HUES64 (cell line): ENCODE results near the gene UCHL1.
A peak's percentile ranks its signal among the peaks of the same experiment; 100 is the strongest.

Experiments
- H3K27ac ChIP-seq: 2 replicates; pipeline ENCODE4 v1.7.0; 2013; ENCODE audit warnings: low read depth, low read length, inconsistent platforms
- H3K27me3 ChIP-seq: 2 replicates; pipeline ENCODE4 v1.6.1; 2013; ENCODE audit warnings: mild to moderate bottlenecking, low read length; ENCODE audit not compliant: insufficient read depth
- H3K36me3 ChIP-seq: 2 replicates; pipeline ENCODE4 v1.6.1; 2013; ENCODE audit warnings: mild to moderate bottlenecking, low read length; ENCODE audit not compliant: insufficient read depth
- H3K4me1 ChIP-seq: 2 replicates; pipeline ENCODE4 v1.6.1; 2013; ENCODE audit warnings: mild to moderate bottlenecking, low read length, moderate library complexity; ENCODE audit not compliant: insufficient read depth
- H3K4me3 ChIP-seq: 2 replicates; pipeline ENCODE4 v1.5.1; 2013; ENCODE audit warnings: mild to moderate bottlenecking, low read length, moderate library complexity
- H3K9ac ChIP-seq: 2 replicates; pipeline ENCODE4 v1.6.1; 2013; ENCODE audit warnings: mild to moderate bottlenecking, low read depth, low read length
- H3K9me3 ChIP-seq: 2 replicates; pipeline ENCODE4 v1.6.1; 2013; ENCODE audit warnings: low read depth, low read length; ENCODE audit not compliant: insufficient read depth
- WGBS: fragments of 150-250, 120-280 bp; methylation state at CpG from one replicate; pipeline ENCODE4 v1.1.7; 2013; ENCODE audit warnings: missing lambda C conversion rate; 5-methylcytosine and 5-hydroxymethylcytosine counted together

UCHL1 gene

DNA sequence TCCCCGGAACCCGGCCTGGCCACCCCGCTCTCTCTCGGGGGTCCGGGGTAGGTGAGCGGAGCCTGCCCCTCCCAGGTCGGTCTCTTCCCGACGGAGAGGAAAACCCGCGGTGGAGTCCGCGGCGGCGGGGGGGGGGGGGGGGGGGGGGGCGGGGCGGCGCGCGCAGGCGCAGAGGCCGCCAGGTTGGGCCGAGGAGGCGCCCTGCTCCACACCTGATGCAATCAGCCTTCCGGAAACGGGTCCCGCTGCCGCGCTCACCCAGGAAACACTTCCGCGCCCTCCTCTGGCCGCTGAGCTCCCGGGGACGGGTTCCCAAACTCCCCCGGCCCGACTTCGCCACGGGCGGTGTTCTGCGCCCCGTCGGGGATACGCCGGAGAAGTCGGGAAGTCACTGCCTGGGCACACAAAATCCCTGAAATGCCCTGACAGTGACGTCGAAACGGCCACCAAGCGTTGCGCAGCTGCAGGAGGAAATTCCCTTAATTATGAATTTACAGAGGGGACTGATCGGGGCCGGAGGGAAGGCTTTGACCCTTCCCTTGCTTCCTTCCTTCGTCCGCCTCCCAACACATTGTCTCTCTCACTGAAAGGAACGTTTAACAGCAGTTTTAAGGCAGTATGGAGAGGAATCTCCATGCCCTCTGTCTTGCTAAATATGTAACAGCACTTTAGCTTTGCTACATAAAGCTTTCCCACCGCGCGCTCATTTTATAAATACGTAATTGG, 40.3 kb upstream of the UCHL1 start:
- 2% methylated on average over 59 of the region's 59 CpGs for WGBS
- peaks cover 9% of the 10 kb centered on the region for H3K27me3 ChIP-seq
- H3K27ac ChIP-seq = peak overlapping the region; percentile 91
- no peaks in the 10 kb centered on the region for H3K36me3 ChIP-seq
- no peaks in the 10 kb centered on the region for H3K9me3 ChIP-seq
- H3K4me3 ChIP-seq = peak overlapping the region; percentile 58
- peak overlapping the region; percentile 83 for H3K9ac ChIP-seq
- H3K4me1 ChIP-seq = peaks cover 26% of the 10 kb centered on the region

GRCh38 chr4:41217020-41217333, 39.8 kb upstream of the UCHL1 start:
- Histone ChIP-seq H3K9ac (peak overlapping the region; percentile 83), H3K36me3 (no peaks in the 10 kb centered on the region)
- WGBS = no CpG with 5 or more reads among the region's 2 CpGs

GRCh38 chr4:41217374-41217773, 39.4 kb upstream of the UCHL1 start:
- Histone ChIP-seq H3K36me3 (no peaks in the 10 kb centered on the region), H3K4me3 (peak overlapping the region; percentile 58; the same call in 1 of the 2 replicates), H3K9me3 (no peaks in the 10 kb centered on the region), H3K4me1 (peaks cover 29% of the 10 kb centered on the region), H3K9ac (peak overlapping the region; percentile 83; the same call in 1 of the 2 replicates), H3K27me3 (peaks cover 9% of the 10 kb centered on the region), H3K27ac (peak overlapping the region; percentile 91)
- whole genome bisulfite sequencing = 94% methylated on average over 2 of the region's 2 CpGs

More at GRCh38 chr4:41217020-41217333, 39.8 kb upstream of the UCHL1 start:
- Histone ChIP-seq H3K27me3 (peaks cover 9% of the 10 kb centered on the region), H3K9me3 (no peaks in the 10 kb centered on the region), H3K4me3 (peak overlapping the region; percentile 58), H3K27ac (peak overlapping the region; percentile 91), H3K4me1 (peaks cover 26% of the 10 kb centered on the region)

- Histone ChIP-seq H3K4me3 (no peak overlapping the region), H3K9me3 (no peaks in the 10 kb centered on the region)
- 98% methylated on average over 3 of the region's 3 CpGs for WGBS
These were observed 38.0 kb upstream of the UCHL1 start for GRCh38 chr4:41218703-41219102.

GRCh38 chr4:41219421-41219950, 37.2 kb upstream of the UCHL1 start:
- Histone ChIP-seq H3K9ac (no peak overlapping the region), H3K9me3 (no peaks in the 10 kb centered on the region), H3K27ac (no peak overlapping the region), H3K36me3 (no peaks in the 10 kb centered on the region), H3K4me1 (peaks cover 25% of the 10 kb centered on the region), H3K4me3 (no peak overlapping the region), H3K27me3 (no peaks in the 10 kb centered on the region)
- 81% methylated on average over 3 of the region's 3 CpGs for WGBS

More at GRCh38 chr4:41218703-41219102, 38.0 kb upstream of the UCHL1 start:
- Histone ChIP-seq H3K27me3 (no peaks in the 10 kb centered on the region), H3K36me3 (no peaks in the 10 kb centered on the region), H3K27ac (no peak overlapping the region), H3K9ac (no peak overlapping the region), H3K4me1 (peaks cover 25% of the 10 kb centered on the region)

GRCh38 chr4:41221850-41222645, 34.7 kb upstream of the UCHL1 start:
- no peak overlapping the region for H3K4me3 ChIP-seq
- H3K4me1 ChIP-seq = peaks cover 11% of the 10 kb centered on the region
- no peaks in the 10 kb centered on the region for H3K9me3 ChIP-seq
- H3K9ac ChIP-seq = no peak overlapping the region
- H3K27ac ChIP-seq = no peak overlapping the region
- no peaks in the 10 kb centered on the region for H3K27me3 ChIP-seq
- 85% methylated on average over 4 of the region's 4 CpGs for WGBS
- H3K36me3 ChIP-seq = no peaks in the 10 kb centered on the region

- H3K27me3 ChIP-seq = no peaks in the 10 kb centered on the region
- no peaks in the 10 kb centered on the region for H3K36me3 ChIP-seq
- WGBS = 91% methylated on average over 4 of the region's 4 CpGs
- H3K4me3 ChIP-seq = no peak overlapping the region
- no peak overlapping the region for H3K27ac ChIP-seq
- no peaks in the 10 kb centered on the region for H3K9me3 ChIP-seq
- no peak overlapping the region for H3K9ac ChIP-seq
- no peaks in the 10 kb centered on the region for H3K4me1 ChIP-seq
These were observed 28.8 kb upstream of the UCHL1 start for GRCh38 chr4:41227902-41228301.

DNA sequence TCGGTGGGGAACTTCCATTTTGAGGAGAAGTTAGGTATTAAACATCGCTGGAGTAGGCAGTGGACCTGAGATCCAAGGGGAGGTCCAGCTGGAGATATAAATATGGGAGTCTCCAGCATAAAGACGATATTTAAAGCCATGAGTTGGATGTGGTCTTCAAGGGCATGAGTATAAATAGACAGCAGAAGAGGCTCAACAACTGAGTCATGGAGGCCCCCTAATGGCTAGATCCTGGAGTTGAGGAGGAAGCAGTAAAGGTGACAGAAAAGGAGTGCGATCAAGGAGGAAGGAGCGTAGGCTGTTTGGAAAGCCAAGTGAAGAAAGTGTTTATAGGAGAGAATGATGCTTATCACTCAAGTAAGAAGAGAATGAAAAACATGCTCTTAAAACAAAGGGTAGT, 24.3 kb upstream of the UCHL1 start:
- no peak overlapping the region for H3K4me3 ChIP-seq
- H3K4me1 ChIP-seq = no peaks in the 10 kb centered on the region
- H3K27me3 ChIP-seq = no peaks in the 10 kb centered on the region
- 69% methylated on average over 5 of the region's 5 CpGs for WGBS
- H3K36me3 ChIP-seq = no peaks in the 10 kb centered on the region
- H3K9ac ChIP-seq = no peak overlapping the region
- H3K27ac ChIP-seq = no peak overlapping the region
- no peaks in the 10 kb centered on the region for H3K9me3 ChIP-seq

DNA sequence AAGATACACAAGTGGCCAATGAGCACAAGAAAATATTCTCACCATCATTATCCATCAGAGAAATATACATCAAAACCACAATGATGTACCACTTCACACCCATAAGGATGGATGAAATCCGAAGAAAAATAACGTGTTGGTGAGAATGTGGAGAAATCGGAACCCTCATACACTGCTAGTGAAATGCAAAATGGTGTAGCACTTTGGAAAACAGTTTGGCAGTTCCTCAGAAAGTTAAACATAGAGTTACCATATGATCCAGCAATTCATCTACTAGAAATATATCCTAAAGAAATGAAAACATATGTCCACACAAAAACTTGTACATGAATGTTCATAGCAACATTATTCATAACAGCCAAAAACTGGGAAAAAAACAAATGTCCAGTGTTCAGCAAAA, 23.9 kb upstream of the UCHL1 start:
- Histone ChIP-seq H3K27me3 (no peaks in the 10 kb centered on the region), H3K4me1 (no peaks in the 10 kb centered on the region), H3K36me3 (no peaks in the 10 kb centered on the region), H3K9ac (no peak overlapping the region), H3K9me3 (no peaks in the 10 kb centered on the region), H3K27ac (no peak overlapping the region), H3K4me3 (no peak overlapping the region)
- 75% methylated on average over 2 of the region's 3 CpGs for WGBS

GRCh38 chr4:41236032-41236431, 20.7 kb upstream of the UCHL1 start:
- H3K9ac ChIP-seq = no peak overlapping the region

GRCh38 chr4:41236508-41236907, 20.2 kb upstream of the UCHL1 start:
- Histone ChIP-seq H3K27me3 (no peaks in the 10 kb centered on the region), H3K27ac (no peak overlapping the region), H3K9ac (no peak overlapping the region), H3K4me3 (no peak overlapping the region), H3K4me1 (no peaks in the 10 kb centered on the region), H3K9me3 (no peaks in the 10 kb centered on the region), H3K36me3 (no peaks in the 10 kb centered on the region)
- WGBS = no CpG with 5 or more reads among the region's 1 CpG

More at GRCh38 chr4:41236032-41236431, 20.7 kb upstream of the UCHL1 start:
- Histone ChIP-seq H3K27me3 (no peaks in the 10 kb centered on the region), H3K4me1 (no peaks in the 10 kb centered on the region), H3K9me3 (no peaks in the 10 kb centered on the region), H3K4me3 (no peak overlapping the region), H3K27ac (no peak overlapping the region), H3K36me3 (no peaks in the 10 kb centered on the region)
- 100% methylated on average over 1 of the region's 1 CpG for WGBS
